HG02840 (cell line): Measurements from ENCODE around the gene ARHGAP26.

Experiments
- ATAC-seq: cut with Tn5 transposase; IDR thresholded peaks from one replicate; pipeline ENCODE4 v1.9.1; 2021; ENCODE audit warnings: mild to moderate bottlenecking, moderate library complexity, moderate number of reproducible peaks; ENCODE audit not compliant: unreplicated experiment, low FRiP score

Gene ARHGAP26

DNA sequence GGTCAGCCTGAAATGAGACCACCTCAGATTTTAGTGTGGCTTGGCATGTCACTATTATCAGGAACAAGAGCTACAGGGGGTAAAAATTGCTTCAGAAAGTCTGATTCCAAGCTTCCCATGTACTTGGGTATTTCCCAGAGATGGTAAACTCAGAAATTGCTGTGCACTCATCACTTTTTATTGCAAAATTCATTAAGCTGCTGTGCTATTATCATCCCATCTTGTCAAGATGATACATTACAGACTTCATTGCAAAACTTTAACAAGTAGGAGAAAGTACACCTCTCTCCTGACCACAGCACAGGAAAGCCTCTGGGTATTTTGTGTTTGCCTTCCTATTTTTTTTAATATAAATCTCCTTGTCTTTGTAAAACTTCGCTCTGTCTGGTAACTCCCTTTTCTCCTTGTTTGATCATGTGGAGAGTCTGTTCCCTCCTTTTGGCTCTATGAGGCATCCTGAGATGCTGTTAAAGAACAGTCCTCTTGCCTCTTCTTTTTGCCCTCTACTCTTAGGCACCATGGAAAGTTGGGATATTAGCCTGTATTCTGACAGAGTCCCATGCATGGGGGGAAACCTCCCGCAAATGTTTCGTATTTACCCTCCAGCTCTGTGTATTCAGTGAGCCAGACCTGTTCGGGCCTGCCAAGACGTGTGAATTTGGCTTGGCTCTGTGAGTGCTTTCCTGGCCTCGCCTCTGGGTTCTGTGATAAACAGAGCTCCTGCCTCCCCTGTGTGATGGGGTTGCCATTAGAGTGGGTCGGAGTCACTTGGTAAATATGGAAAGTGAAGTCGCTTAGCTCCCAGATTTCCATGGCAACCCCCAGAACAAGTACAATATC lies 372.6 kb downstream of the ARHGAP26 start:
- ATAC-seq = no peak

DNA sequence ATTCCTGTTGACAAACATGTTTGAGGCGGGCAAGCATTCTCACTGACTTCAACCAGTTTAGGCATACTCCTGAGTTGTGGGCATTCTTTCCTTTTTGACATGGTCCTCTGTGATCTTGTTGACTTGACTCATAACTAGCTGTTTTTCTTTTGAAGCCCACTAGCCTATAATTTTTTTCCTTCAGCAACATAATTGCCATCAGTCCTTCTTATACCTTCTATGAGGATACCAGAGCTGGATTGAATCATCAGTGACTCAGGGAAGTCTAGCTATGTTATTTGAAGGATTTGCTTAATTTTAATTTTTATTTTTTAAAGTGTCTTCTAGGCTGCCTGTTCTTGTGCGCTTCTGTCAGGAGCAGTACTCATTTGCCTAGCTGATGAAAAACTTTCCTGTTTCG lies 373.8 kb downstream of the ARHGAP26 start:
- ATAC-seq = no peak

DNA sequence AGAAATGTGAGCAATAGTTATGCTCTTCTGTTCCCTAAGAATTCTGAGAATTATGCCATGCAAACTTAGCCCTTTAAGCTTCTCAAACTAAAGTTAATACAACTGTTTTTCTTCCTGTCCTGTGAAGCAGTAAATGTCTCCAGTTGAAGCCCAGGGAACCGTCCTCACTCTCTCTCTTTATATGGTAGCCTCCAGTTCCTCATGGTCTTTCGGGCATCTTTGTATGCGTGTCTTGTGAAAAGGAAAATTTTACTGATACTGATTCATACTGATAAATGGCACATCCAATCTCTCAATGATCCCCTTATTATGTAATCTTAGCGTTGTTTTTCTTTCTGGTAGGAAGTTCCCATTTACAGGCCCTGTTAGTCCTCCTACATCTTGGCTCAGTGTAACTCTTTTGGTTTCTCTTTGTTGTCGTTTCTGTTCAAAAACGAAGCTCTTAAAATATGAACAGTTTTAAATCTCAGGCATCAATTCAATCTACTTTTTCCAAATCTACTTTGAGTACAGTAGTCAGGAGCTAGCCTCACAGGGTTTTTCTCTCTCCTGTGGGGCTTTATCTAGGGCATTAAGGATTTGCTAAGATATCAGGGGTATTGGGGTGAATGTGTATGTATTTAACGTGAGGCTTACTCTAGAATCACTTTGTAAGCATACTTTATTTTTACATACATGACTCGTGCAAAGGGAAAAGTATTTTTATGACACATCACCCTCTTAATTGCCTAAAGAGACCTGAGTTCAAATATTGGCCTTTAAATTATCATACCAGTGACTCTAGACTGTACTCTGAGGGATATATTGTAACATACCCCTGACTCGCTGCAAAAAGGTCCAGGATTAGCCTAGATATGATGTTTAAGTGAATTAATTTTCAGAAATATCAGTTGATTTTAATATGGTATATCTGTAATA lies 375.3 kb downstream of the ARHGAP26 start:
- ATAC-seq = no peak

- ATAC-seq = no peak
Observed at GRCh38 chr5:143146161-143146560, 376.0 kb downstream of the ARHGAP26 start.

DNA sequence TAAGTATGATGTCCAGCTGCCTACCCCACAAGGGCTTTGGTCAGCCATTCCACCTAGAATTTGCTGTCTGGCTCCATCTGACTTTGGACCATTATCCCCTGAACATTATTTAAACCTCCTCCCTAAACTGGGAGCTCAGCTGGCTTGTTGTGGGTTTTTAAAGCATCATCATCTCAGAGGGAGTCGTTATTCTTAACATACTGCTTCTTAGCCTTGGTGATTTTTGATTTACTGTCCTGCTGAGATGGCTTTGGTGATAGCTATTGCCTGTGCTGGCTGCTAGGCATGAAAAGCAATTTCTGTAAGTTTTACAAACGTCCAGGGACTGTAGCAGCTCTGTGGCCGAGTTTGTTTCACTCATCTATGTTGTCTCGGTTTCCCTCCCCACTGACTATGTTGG lies 377.2 kb downstream of the ARHGAP26 start:
- no peak for ATAC-seq

DNA sequence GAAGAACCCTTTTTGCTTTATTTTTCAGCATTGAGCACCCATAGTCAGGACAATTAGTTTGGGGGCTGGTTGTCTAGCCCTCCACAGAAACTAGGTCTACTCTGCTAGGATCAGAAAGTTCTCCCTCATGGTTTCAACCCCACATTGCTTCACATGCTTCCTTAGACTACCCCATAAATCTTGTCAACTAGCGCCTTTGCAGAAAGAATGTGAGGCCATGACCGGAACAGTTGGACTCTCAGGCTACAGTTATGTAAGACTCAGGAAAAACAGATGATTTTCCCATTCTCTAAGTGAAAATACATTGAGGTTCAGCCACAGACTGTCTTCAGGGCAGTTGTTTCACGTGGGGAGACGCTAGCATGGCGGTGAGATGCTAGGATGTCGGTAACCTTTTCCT lies 377.7 kb downstream of the ARHGAP26 start:
- ATAC-seq = no peak

- no peak for ATAC-seq
Observed at GRCh38 chr5:143148771-143149170, 378.6 kb downstream of the ARHGAP26 start.

GRCh38 chr5:143149759-143150158 lies 379.6 kb downstream of the ARHGAP26 start:
- ATAC-seq = no peak

DNA sequence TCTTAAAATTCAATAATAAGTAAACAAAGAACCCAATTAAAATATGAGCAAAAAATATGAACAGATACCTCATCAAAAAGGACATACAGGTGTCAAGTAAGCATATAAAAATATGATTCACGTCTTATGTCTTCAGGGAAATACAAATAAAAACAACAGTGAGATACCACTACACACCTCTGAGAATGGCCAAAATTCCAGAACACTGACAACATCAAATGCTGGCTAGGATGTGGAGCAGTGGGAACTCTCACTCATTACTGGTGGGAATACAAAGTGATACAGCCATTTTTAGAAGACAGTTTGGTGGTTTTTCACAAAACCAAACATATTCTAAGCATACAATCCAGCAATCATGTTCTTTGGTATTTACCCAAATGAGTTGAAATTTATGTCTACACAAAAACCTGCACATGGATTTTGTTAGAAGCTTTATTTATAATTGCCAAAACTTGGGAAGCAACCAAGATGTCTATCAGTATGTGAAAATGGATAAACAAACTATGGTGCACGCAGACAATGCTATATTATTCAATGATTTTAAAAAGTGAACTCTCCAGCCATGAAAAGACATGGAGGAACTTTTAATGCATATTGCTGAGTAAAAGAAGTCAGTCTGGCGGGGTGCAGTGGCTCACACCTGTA lies 381.0 kb downstream of the ARHGAP26 start:
- no peak for ATAC-seq

DNA sequence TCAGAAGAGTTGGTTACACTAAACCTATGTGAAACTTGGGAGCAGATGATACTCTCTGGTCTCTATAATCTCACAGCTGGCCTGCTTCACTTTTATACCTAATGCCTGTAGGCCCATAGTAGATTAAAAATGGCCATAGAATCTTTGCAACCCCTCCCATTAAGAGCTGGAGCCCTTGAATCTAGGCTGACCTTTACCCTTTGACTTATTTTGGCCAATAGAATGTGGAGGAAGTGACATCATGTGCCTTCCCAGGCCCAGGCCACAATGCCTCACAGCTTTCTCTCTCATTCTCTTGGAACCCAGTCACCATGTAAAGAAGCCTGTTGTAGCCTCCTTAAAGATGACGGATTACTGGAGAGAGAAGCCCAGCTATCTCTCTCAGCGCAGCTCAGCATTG lies 382.3 kb downstream of the ARHGAP26 start:
- no peak for ATAC-seq

DNA sequence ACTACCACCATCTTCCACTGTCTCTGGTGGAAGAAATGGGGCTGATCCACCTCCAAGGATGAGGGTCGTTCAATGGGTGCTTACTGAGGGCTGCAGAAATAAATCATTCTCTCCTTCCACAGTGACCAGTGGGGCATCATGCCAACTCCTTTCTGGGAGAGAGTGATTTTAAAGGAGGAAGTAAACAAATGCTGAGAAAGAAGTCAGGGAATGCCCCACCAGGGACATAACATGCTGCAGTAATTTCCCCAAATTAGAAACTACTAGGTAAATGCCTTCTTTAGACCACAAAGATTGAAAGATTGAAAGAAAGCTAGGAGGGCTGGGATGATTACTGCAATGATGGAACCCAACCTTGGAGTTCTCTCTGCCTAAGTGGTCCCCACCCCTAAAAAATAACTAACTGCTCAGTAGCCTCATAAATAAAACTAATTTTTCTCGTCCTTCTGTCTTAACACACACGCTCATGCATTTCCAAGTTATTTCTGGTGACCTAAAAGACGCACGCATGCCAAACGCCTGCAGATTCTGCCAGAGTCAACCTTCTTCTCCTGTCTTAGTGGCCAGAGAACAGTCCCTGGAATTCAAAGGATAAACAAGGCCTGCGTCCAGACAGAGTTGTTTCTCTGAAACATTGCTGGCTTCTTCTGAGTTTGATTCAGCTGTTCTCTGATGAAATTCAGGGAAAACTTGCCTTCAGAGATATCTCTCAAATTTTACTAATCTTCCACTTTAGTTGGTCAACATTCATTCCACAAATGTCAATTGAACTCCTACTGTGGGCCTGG lies 383.3 kb downstream of the ARHGAP26 start:
- ATAC-seq = no peak

GRCh38 chr5:143154510-143155370 lies 384.6 kb downstream of the ARHGAP26 start:
- no peak for ATAC-seq

- no peak for ATAC-seq
Observed at GRCh38 chr5:143155455-143155854, 385.3 kb downstream of the ARHGAP26 start.

- no peak for ATAC-seq
Observed at GRCh38 chr5:143156086-143156485, 385.9 kb downstream of the ARHGAP26 start.

DNA sequence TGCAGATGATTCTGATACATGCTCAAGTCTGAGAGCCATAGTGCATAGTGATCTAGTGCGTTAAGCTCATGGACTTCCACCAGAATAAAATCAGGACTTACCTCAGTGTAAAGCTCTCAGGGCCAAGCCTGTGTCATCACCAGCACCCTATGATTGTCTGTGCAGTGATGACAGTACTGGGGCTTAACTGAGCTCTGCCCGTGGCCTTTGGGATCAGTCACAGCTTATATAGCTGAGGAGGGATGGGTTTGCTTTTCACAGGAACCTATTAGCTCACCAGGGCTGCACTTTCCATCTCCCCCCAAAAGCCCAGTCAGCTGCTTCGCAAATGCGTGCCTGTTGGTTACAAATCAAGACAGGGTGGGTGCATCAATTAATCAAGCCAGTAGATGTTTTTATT lies 386.4 kb downstream of the ARHGAP26 start:
- ATAC-seq = no peak

GRCh38 chr5:143159031-143159430 lies 388.9 kb downstream of the ARHGAP26 start:
- ATAC-seq = no peak

DNA sequence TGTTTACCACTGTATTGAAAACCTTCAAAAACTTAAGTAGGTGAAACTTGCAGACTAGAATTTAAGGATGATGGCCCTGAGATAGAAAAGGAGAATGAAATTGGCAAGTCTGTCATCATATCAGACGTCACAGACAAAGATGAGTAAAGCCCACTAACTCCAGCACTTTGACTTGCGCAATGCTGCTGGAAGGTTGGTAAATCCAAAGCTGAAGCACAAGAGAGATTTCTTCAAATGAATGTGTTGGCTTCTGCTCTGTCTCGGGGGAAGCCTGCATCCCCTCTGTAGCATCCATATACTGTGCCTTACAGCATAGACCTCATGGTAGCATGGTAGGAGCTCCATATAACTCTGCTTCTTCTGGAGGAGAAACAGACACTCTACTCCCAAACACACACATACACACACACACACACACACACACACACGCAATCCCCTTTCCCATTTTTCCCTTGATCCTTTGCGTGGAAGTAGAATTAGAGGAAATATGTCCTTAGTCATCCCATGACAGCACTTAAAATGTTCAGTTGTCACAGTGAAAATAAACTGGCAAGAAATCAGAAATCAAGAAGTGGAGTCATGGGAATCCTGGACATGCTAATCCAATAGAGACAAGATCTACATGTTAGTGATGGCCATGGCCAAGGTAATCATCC lies 391.8 kb downstream of the ARHGAP26 start:
- no peak for ATAC-seq

- ATAC-seq = no peak
Observed at GRCh38 chr5:143162810-143163209, 392.6 kb downstream of the ARHGAP26 start.

DNA sequence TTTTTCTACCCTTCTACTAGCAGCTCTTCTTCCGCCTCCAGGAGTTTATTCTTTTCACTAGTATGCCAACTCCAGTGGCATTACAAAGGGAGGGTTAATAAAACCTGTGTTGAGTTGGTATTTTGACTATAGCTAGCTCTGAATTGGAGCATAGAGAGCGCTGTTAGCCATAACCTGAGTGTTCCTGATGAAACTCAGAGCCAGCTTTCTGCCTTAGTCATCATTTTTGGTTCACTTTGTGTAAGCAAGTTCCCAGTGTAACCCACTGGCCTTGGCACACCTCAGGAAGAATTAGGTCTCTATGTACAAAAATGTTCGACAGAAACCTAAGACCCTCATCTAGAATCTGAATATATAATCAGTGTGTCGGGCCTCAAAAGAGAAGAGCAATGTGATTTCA lies 394.4 kb downstream of the ARHGAP26 start:
- no peak for ATAC-seq
